ENCODE measurements around the gene PDE4B.
"Not testable (repeated sequence)": the region's sequence is repeated elsewhere in the genome, so short reads cannot be mapped to it uniquely, and the experiment has no call there.

- not testable (repeated sequence) for TF ChIP-seq CTCF (IDR thresholded peaks at IDR 0.05; ENCODE audit: low read length); EZH2 (IDR thresholded peaks at IDR 0.05; ENCODE audit: borderline replicate concordance, low read length)
Observed at GRCh38 chr1:66420906-66421305, 628.2 kb downstream of the PDE4B start.
